C4-2B (cell line): ENCODE results near the gene OPCML.

Source experiments
- CTCF ChIP-seq: fragments of 450-650 bp; conservative IDR thresholded peaks from 2 replicates; pipeline ENCODE4 v1.5.1; 2017; ENCODE audit warnings: mild to moderate bottlenecking
- ZFX ChIP-seq: fragments of 450-650 bp; IDR thresholded peaks from 2 replicates; pipeline ENCODE4 v1.6.1; 2017

GRCh38 chr11:132804258-132804657, 728.0 kb downstream of the OPCML start:
- no peak for TF ChIP-seq CTCF
- TF ChIP-seq ZFX, result no peak
